SU-DHL-6 (cell line): ENCODE data around the gene SMC5.
A peak's percentile ranks its signal among the peaks of the same experiment; 100 is the strongest.

Experiments used
- H2AFZ ChIP-seq: fragments of 200-600 bp; sonication (generic); 2 replicates; pipeline ENCODE4 v1.6.1; 2014; ENCODE audit warnings: low read depth, mild to moderate bottlenecking, moderate library complexity, mixed read lengths, antibody characterized with exemption, low read length; ENCODE audit not compliant: severe bottlenecking
- H3F3A ChIP-seq: fragments of 200-600 bp; shearing (Covaris generic); 2 replicates; pipeline ENCODE4 v1.6.0; 2016; ENCODE audit warnings: antibody characterized with exemption, mild to moderate bottlenecking; ENCODE audit not compliant: insufficient read depth
- H3K27ac ChIP-seq: fragments of 200-600 bp; sonication (generic); 2 replicates; pipeline ENCODE4 v1.5.1; 2016; ENCODE audit warnings: low read depth, mild to moderate bottlenecking, low read length, moderate library complexity, mixed read lengths
- H3K27me3 ChIP-seq: fragments of 200-600 bp; sonication (generic), shearing (Covaris generic); 2 replicates; pipeline ENCODE4 v1.6.0; 2014; ENCODE audit warnings: mild to moderate bottlenecking, low read length
- H3K36me3 ChIP-seq: fragments of 200-600 bp; sonication (generic); 2 replicates; pipeline ENCODE4 v1.6.1; 2014; ENCODE audit warnings: mild to moderate bottlenecking, low read length, mixed read lengths
- H3K4me2 ChIP-seq: fragments of 300-600, 200-600 bp; shearing (Covaris generic), sonication (generic); 2 replicates; pipeline ENCODE4 v1.6.0; 2014; ENCODE audit warnings: low read length, low read depth, mild to moderate bottlenecking; ENCODE audit not compliant: poor library complexity, severe bottlenecking
- H3K4me3 ChIP-seq: fragments of 200-600 bp; sonication (generic); 2 replicates; pipeline ENCODE4 v1.5.1; 2014; ENCODE audit warnings: antibody characterized with exemption, low read length, mild to moderate bottlenecking, mixed read lengths; ENCODE audit not compliant: insufficient read depth, poor library complexity, severe bottlenecking
- H3K79me2 ChIP-seq: fragments of 200-600 bp; sonication (generic); 2 replicates; pipeline ENCODE4 v1.6.1; 2014; ENCODE audit warnings: mild to moderate bottlenecking, low read length, moderate library complexity; ENCODE audit not compliant: insufficient read depth
- H3K9ac ChIP-seq: fragments of 200-600 bp; sonication (generic); 2 replicates; pipeline ENCODE4 v1.7.0; 2014; ENCODE audit warnings: mild to moderate bottlenecking, low read length
- H3K9me2 ChIP-seq: fragments of 200-600 bp; sonication (generic); replicated peaks from 2 replicates; pipeline ENCODE4 v1.6.1; 2014; ENCODE audit warnings: low read length; ENCODE audit not compliant: insufficient read depth
- H3K9me3 ChIP-seq: fragments of 200-600 bp; sonication (generic); 2 replicates; pipeline ENCODE4 v1.6.1; 2014; ENCODE audit warnings: low read length, mixed read lengths; ENCODE audit not compliant: insufficient read depth
- H4K20me1 ChIP-seq: fragments of 200-600 bp; sonication (generic); 2 replicates; pipeline ENCODE4 v1.6.1; 2014; ENCODE audit warnings: low read depth, mild to moderate bottlenecking, antibody characterized with exemption, low read length, moderate library complexity, mixed read lengths
- CTCF ChIP-seq: fragments of 200-600 bp; sonication (generic); IDR thresholded peaks from one replicate; pipeline ENCODE4 v1.5.1; 2017; ENCODE audit warnings: antibody characterized with exemption, mild to moderate bottlenecking, low read length, moderate library complexity; ENCODE audit not compliant: insufficient read depth, poor library complexity, severe bottlenecking
- EZH2phosphoT487 ChIP-seq: fragments of 200-600 bp; sonication (generic), shearing (Covaris generic); conservative IDR thresholded peaks from 2 replicates; pipeline ENCODE4 v1.6.1; 2018; ENCODE audit warnings: mild to moderate bottlenecking, antibody characterized with exemption, low read length, moderate library complexity, mixed read lengths

The SMC5 gene

DNA sequence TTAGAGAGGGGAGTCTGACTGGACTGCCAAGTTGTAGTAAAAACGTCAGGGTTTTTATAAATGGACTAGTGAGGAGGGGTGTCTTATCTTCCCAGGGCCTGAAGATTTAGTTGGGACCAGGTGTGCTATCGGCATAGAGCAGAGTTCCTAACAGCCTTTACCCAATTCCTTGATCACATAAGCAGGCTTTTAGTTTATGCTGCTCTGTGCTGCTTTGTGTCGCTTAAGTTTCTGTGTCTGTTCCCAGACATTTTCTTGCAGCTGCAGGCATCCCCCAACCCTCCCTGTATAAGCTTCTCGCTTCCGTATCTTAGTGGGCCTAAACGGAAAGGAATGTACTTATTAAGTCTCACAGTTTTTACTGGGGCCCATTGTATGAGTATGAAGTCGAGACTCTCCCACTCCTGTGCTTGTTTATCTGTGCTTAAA is 2.6 kb upstream of the SMC5 start:
- peaks cover 5% of the 10 kb centered on the region; the same call in 1 of the 2 replicates for H4K20me1 ChIP-seq
- H3K4me3 ChIP-seq, result no peak overlapping the region
- H3K79me2 ChIP-seq, result peaks cover 22% of the 10 kb centered on the region
- 0 out of 2 replicates have a peak, but pooled peaks cover 2% of the 10 kb centered on the region for H3K36me3 ChIP-seq
- no peaks in the 10 kb centered on the region for H3K9me3 ChIP-seq
- H3K27me3 ChIP-seq, result no peaks in the 10 kb centered on the region
- no peak overlapping the region for H3K27ac ChIP-seq
- H3K9ac ChIP-seq, result no peak overlapping the region
- no peaks in the 10 kb centered on the region for H3F3A ChIP-seq
- no peak overlapping the region for H2AFZ ChIP-seq
- H3K9me2 ChIP-seq, result no peaks in the 10 kb centered on the region
- no peak overlapping the region for H3K4me2 ChIP-seq
- no peak for TF ChIP-seq CTCF
- no peak for TF ChIP-seq EZH2phosphoT487

GRCh38 chr9:70257502-70257901 is 1.3 kb upstream of the SMC5 start:
- Histone ChIP-seq H3F3A (no peaks in the 10 kb centered on the region), H3K9me2 (no peaks in the 10 kb centered on the region), H3K27me3 (no peaks in the 10 kb centered on the region), H3K79me2 (peaks cover 36% of the 10 kb centered on the region), H4K20me1 (peaks cover 15% of the 10 kb centered on the region; the same call in 1 of the 2 replicates), H3K36me3 (peaks cover 12% of the 10 kb centered on the region; the same call in 1 of the 2 replicates), H3K4me3 (no peak overlapping the region), H3K4me2 (peak overlapping the region; percentile 68), H3K9ac (peak overlapping the region; percentile 88), H3K27ac (no peak overlapping the region), H3K9me3 (no peaks in the 10 kb centered on the region), H2AFZ (peak overlapping the region; percentile 83)
- TF ChIP-seq CTCF, result no peak
- no peak for TF ChIP-seq EZH2phosphoT487

DNA sequence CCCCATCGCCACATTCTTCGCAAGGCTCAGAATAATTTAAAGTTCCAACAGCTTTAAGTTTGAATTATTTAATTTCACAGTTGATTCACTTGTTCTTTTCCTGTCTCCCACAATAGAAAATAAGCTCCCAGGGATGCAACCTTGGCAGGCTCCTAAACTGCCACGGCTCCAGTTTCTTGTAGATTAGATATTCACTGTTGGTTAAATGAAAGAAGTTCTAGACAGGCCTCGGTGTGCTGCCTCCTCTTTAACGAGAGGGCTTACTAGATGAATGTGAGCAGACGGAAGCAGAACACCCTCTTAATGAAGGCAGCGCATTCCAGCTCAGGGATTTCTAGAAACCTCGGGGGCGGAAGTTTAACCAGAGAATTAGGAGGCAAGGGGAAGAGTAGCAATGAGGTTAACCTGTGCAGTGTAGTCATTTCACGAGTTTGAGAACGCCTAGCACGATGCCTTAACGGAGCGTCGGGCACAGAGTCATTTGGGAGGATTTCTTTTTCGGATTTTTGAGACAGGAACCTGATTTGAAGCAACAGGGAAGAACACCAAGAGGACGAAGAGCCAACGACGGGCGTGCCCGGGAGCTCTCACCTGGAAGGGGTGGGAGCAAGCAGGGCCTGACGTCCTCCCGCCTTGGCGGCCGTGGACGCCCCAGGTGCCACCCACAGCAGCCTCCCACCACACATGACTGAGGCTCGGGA is 637 bp upstream of the SMC5 start:
- Histone ChIP-seq H3K9ac (peak overlapping the region; percentile 88), H3K36me3 (peaks cover 16% of the 10 kb centered on the region; the same call in 1 of the 2 replicates), H3K4me3 (peak overlapping the region; percentile 76), H3K27ac (peak overlapping the region; percentile 5; the same call in 1 of the 2 replicates), H4K20me1 (peaks cover 15% of the 10 kb centered on the region; the same call in 1 of the 2 replicates), H3K79me2 (peaks cover 42% of the 10 kb centered on the region), H3K27me3 (no peaks in the 10 kb centered on the region), H3K4me2 (peak overlapping the region; percentile 68), H2AFZ (peak overlapping the region; percentile 83), H3K9me3 (no peaks in the 10 kb centered on the region), H3F3A (no peaks in the 10 kb centered on the region; the same call in 1 of the 2 replicates), H3K9me2 (no peaks in the 10 kb centered on the region)
- no peak for TF ChIP-seq EZH2phosphoT487
- no peak for TF ChIP-seq CTCF
